Measurements from ENCODE around the gene CDH26. TPM values are rescaled to one million over a fixed set of nuclear protein-coding genes. Genes with fewer than 3 reads are reported as not detected.
A peak's percentile ranks its signal among the peaks of the same experiment; 100 is the strongest.

CDH26 gene
- total RNA-seq, 1 experiment from 2014 or later: 1.0 TPM

GRCh38 chr20:59940129-59940955 is 17.9 kb upstream of the CDH26 start, which contains the start of the genes FAM217B and PPP1R3D (continued):
- TF ChIP-seq STAT6 (CRISPR knock-in tag; conservative IDR thresholded peaks at IDR 0.05; ENCODE audit: low read depth): no peak
- no peak for TF ChIP-seq MXD4 (CRISPR knock-in tag; IDR thresholded peaks at IDR 0.05; ENCODE audit: borderline replicate concordance)
- TF ChIP-seq ZMAT4 (CRISPR knock-in tag; IDR thresholded peaks at IDR 0.05): no peak
- no peak for TF ChIP-seq RORB (CRISPR knock-in tag; IDR thresholded peaks at IDR 0.05)
- TF ChIP-seq OVOL2 (CRISPR knock-in tag; IDR thresholded peaks at IDR 0.05; ENCODE audit: borderline replicate concordance): no peak
- TF ChIP-seq CBFB (CRISPR knock-in tag; IDR thresholded peaks at IDR 0.05; ENCODE audit: low read depth): no peak
- no peak for TF ChIP-seq MYBL2 (CRISPR knock-in tag; IDR thresholded peaks at IDR 0.05)
- no peak for TF ChIP-seq ATF3 (CRISPR knock-in tag; conservative IDR thresholded peaks at IDR 0.05)
- 0 out of 2 replicates have a peak, but pooled peaks have one; percentile 57 for TF ChIP-seq CREB1 (CRISPR knock-in tag; IDR thresholded peaks at IDR 0.05)
- no peak for TF ChIP-seq SOX15 (CRISPR knock-in tag; IDR thresholded peaks at IDR 0.05)
- no peak for TF ChIP-seq ZNF219 (CRISPR knock-in tag; IDR thresholded peaks at IDR 0.05; ENCODE audit: borderline replicate concordance)
- no peak for TF ChIP-seq ZNF425 (CRISPR knock-in tag; conservative IDR thresholded peaks at IDR 0.05)
- no peak for TF ChIP-seq NR2C2 (CRISPR knock-in tag; IDR thresholded peaks at IDR 0.05)
- no peak for TF ChIP-seq ZNF512 (CRISPR knock-in tag; IDR thresholded peaks at IDR 0.05; ENCODE audit: borderline replicate concordance)
- no peak for TF ChIP-seq RELA (CRISPR knock-in tag; IDR thresholded peaks at IDR 0.05; ENCODE audit: borderline replicate concordance)
- no peak for TF ChIP-seq AFF4 (CRISPR knock-in tag; IDR thresholded peaks at IDR 0.05; ENCODE audit: borderline replicate concordance)
- no peak for TF ChIP-seq GTF2I (CRISPR knock-in tag; conservative IDR thresholded peaks at IDR 0.05)
- no peak for TF ChIP-seq ZNF281 (CRISPR knock-in tag; IDR thresholded peaks at IDR 0.05)

All from WTC11 (cell line).